GM12878 (cell line): ENCODE data around the gene C11orf91. TPM values are rescaled to one million over a fixed set of nuclear protein-coding genes. Genes with fewer than 3 reads are reported as not detected.

Experiments used
- CEBPB ChIP-seq, 2 experiments: fragments of 150-350 bp in 1 of 2; IDR thresholded peaks; 2 replicates each; pipeline ENCODE4 v1.6.1; 2012 to 2014; ENCODE audit warnings: low read depth in 2 of 2, low read length in 2 of 2, borderline replicate concordance in 1 of 2, inconsistent platforms in 1 of 2
- CEBPZ ChIP-seq: fragments of 150-350 bp; IDR thresholded peaks from 2 replicates; pipeline ENCODE4 v1.6.1; 2016; ENCODE audit warnings: low read depth, low read length
- CHD2 ChIP-seq: IDR thresholded peaks from 2 replicates; pipeline ENCODE4 v1.6.1; 2011; ENCODE audit warnings: low read depth, low read length, improper control_type of control experiment, borderline replicate concordance
- NBN ChIP-seq: fragments of 450-650 bp; IDR thresholded peaks from 2 replicates; pipeline ENCODE4 v1.6.1; 2016
- NR2C2 ChIP-seq: IDR thresholded peaks from 2 replicates; pipeline ENCODE4 v1.6.1; 2011; ENCODE audit warnings: borderline replicate concordance, low read depth; ENCODE audit not compliant: control insufficient read depth, insufficient read length
- PKNOX1 ChIP-seq: fragments of 450-650 bp; IDR thresholded peaks from 2 replicates; pipeline ENCODE4 v1.6.1; 2016; ENCODE audit warnings: mild to moderate bottlenecking
- polyA plus RNA-seq, 11 experiments: library from polyadenylated mRNA; depleted of rRNA in 4 of 11; unstranded in 6 of 11; stranded (reverse) in 5 of 11; fragments of >200 nt; fragmentation: Nextera tagmentation in 4 of 11; fragmentation: Illumina TruSeq in 1 of 11; extraction: Ambion mirVana in 4 of 11; extraction: Trizol in 1 of 11; gene quantifications; 1 replicate in 1 of 11; 2 replicates in 10 of 11; pipeline versions ENCODE4 v1.2.1 to v1.2.3, GENCODE V29; 2011 to 2016; ENCODE audit warnings: inconsistent platforms in 2 of 11, missing spikeins in 2 of 11, low read depth in 1 of 11
- total RNA-seq, 4 experiments: library from RNA; depleted of rRNA in 3 of 4; stranded (reverse); fragments of >200 nt in 3 of 4; fragmentation: Illumina TruSeq in 1 of 4; extraction: Trizol in 1 of 4; gene quantifications; 2 replicates each; pipeline versions ENCODE4 v1.2.1 to v1.2.3, GENCODE V29; 2013 to 2021
- TF ChIP-seq, protein P1 (sequence below): IDR thresholded peaks from 2 replicates; pipeline ENCODE4 v1.6.1; 2012; ENCODE audit warnings: low read length, inconsistent platforms
- TF ChIP-seq, protein P2 (sequence below): fragments of 450-650 bp; IDR thresholded peaks from 2 replicates; pipeline ENCODE4 v1.6.1; 2017; ENCODE audit warnings: mild to moderate bottlenecking, moderate library complexity
- TF ChIP-seq, protein P3 (sequence below): IDR thresholded peaks from 2 replicates; pipeline ENCODE4 v1.6.1; 2012; ENCODE audit warnings: low read depth, low read length, improper control_type of control experiment

Gene C11orf91
- total and polyA plus RNA-seq, 10 of the 15 experiments (the other 5 are each of a cell fraction or from before 2014, with no cell fraction given) = not detected

- TF ChIP-seq, protein P1, sequence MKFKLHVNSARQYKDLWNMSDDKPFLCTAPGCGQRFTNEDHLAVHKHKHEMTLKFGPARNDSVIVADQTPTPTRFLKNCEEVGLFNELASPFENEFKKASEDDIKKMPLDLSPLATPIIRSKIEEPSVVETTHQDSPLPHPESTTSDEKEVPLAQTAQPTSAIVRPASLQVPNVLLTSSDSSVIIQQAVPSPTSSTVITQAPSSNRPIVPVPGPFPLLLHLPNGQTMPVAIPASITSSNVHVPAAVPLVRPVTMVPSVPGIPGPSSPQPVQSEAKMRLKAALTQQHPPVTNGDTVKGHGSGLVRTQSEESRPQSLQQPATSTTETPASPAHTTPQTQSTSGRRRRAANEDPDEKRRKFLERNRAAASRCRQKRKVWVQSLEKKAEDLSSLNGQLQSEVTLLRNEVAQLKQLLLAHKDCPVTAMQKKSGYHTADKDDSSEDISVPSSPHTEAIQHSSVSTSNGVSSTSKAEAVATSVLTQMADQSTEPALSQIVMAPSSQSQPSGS = peak; percentile 27; the same call in 1 of the 2 replicates
- TF ChIP-seq, protein P2, sequence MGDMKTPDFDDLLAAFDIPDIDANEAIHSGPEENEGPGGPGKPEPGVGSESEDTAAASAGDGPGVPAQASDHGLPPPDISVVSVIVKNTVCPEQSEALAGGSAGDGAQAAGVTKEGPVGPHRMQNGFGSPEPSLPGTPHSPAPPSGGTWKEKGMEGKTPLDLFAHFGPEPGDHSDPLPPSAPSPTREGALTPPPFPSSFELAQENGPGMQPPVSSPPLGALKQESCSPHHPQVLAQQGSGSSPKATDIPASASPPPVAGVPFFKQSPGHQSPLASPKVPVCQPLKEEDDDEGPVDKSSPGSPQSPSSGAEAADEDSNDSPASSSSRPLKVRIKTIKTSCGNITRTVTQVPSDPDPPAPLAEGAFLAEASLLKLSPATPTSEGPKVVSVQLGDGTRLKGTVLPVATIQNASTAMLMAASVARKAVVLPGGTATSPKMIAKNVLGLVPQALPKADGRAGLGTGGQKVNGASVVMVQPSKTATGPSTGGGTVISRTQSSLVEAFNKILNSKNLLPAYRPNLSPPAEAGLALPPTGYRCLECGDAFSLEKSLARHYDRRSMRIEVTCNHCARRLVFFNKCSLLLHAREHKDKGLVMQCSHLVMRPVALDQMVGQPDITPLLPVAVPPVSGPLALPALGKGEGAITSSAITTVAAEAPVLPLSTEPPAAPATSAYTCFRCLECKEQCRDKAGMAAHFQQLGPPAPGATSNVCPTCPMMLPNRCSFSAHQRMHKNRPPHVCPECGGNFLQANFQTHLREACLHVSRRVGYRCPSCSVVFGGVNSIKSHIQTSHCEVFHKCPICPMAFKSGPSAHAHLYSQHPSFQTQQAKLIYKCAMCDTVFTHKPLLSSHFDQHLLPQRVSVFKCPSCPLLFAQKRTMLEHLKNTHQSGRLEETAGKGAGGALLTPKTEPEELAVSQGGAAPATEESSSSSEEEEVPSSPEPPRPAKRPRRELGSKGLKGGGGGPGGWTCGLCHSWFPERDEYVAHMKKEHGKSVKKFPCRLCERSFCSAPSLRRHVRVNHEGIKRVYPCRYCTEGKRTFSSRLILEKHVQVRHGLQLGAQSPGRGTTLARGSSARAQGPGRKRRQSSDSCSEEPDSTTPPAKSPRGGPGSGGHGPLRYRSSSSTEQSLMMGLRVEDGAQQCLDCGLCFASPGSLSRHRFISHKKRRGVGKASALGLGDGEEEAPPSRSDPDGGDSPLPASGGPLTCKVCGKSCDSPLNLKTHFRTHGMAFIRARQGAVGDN = no peak
- no peak for TF ChIP-seq CEBPZ
- peak; percentile 80 for TF ChIP-seq NBN
- TF ChIP-seq CEBPB (IDR thresholded peaks at IDR 0.05; ENCODE audit: borderline replicate concordance in 1 of 2, low read depth in 2 of 2, low read length in 2 of 2) = no peak
- TF ChIP-seq, protein P3, sequence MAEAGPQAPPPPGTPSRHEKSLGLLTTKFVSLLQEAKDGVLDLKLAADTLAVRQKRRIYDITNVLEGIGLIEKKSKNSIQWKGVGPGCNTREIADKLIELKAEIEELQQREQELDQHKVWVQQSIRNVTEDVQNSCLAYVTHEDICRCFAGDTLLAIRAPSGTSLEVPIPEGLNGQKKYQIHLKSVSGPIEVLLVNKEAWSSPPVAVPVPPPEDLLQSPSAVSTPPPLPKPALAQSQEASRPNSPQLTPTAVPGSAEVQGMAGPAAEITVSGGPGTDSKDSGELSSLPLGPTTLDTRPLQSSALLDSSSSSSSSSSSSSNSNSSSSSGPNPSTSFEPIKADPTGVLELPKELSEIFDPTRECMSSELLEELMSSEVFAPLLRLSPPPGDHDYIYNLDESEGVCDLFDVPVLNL = no peak
- TF ChIP-seq PKNOX1 = peak; percentile 88
- TF ChIP-seq CHD2 = no peak
- no peak for TF ChIP-seq NR2C2
- TF ChIP-seq, all 136 proteins: peak for 34
Observed at GRCh38 chr11:33735271-33736147, 34.9 kb upstream of the C11orf91 start (continued).
